IMR-90 (cell line): ENCODE measurements around the gene SREK1IP1. TPM values are rescaled to one million over a fixed set of nuclear protein-coding genes. Genes with fewer than 3 reads are reported as not detected.

Source experiments
- ATAC-seq: fragments of 200-7000 bp; cut with Tn5 transposase; 2 replicates; pipeline ENCODE4 v1.9.1; 2020; ENCODE audit warnings: low read depth, mild to moderate bottlenecking, moderate library complexity
- BruUV-seq: library from RNA; stranded (reverse); fragments of 400-500 nt; replicated peaks from 2 replicates; lab custom pipeline; 2021; lab: Mats Ljungman, UMichigan
- CTCF ChIA-PET: fragments of 300-600 bp; formaldehyde crosslinking; extraction: SDS; loops from one replicate; lab custom pipeline; 2021; ENCODE audit warnings: antibody characterized with exemption; lab: Yijun Ruan, JAX
- POLR2A ChIA-PET: fragments of 300-600 bp; sonication (Branson Sonifier 250); formaldehyde crosslinking; loops from one replicate; lab custom pipeline; 2022; ENCODE audit warnings: antibody characterized with exemption; ENCODE audit not compliant: unreplicated experiment; lab: Charles Lee
- DNase-seq: peaks from one replicate; pipeline ENCODE4 v3.0.0; 2013
- H2AFZ ChIP-seq: replicated peaks from 2 replicates; pipeline ENCODE3; 2013; ENCODE audit warnings: low read length, mild to moderate bottlenecking; ENCODE audit not compliant: poor library complexity
- H2AK5ac ChIP-seq: 2 replicates; pipeline ENCODE4 v1.6.1; 2013; ENCODE audit warnings: low read depth, low read length, inconsistent platforms
- H2AK9ac ChIP-seq: replicated peaks from 2 replicates; pipeline ENCODE3; 2013; ENCODE audit warnings: mild to moderate bottlenecking, low read depth, low read length, moderate library complexity; ENCODE audit not compliant: poor library complexity
- H2BK120ac ChIP-seq: 2 replicates; pipeline ENCODE4 v1.6.1; 2013; ENCODE audit warnings: low read depth, low read length, inconsistent platforms
- H2BK15ac ChIP-seq: 3 replicates; pipeline ENCODE4 v1.6.1; 2013; ENCODE audit warnings: low read depth, low read length, inconsistent platforms
- H2BK20ac ChIP-seq: 2 replicates; pipeline ENCODE4 v1.6.1; 2013; ENCODE audit warnings: low read depth, mild to moderate bottlenecking, inconsistent platforms, low read length, moderate library complexity
- H2BK5ac ChIP-seq: 2 replicates; pipeline ENCODE4 v1.6.1; 2013; ENCODE audit warnings: mild to moderate bottlenecking, low read depth, low read length, inconsistent platforms; ENCODE audit not compliant: poor library complexity, severe bottlenecking
- H3K14ac ChIP-seq: replicated peaks from 2 replicates; pipeline ENCODE4 v1.6.1; 2013; ENCODE audit warnings: low read depth, low read length, inconsistent platforms
- H3K18ac ChIP-seq: 2 replicates; pipeline ENCODE4 v1.6.1; 2013; ENCODE audit warnings: low read depth, low read length, control low read depth
- H3K23ac ChIP-seq: 2 replicates; pipeline ENCODE4 v1.6.1; 2013; ENCODE audit warnings: low read depth, low read length, inconsistent platforms
- H3K27ac ChIP-seq: 2 replicates; pipeline ENCODE4 v1.5.1; 2013; ENCODE audit warnings: mild to moderate bottlenecking, control low read depth, low read length; ENCODE audit not compliant: insufficient read depth
- H3K27me3 ChIP-seq: 2 replicates; pipeline ENCODE4 v1.6.1; 2013; ENCODE audit warnings: low read length; ENCODE audit not compliant: control insufficient read depth, insufficient read depth
- H3K36me3 ChIP-seq: 2 replicates; pipeline ENCODE4 v1.6.1; 2013; ENCODE audit warnings: low read length, mixed read lengths; ENCODE audit not compliant: control insufficient read depth, insufficient read depth
- H3K4ac ChIP-seq: 2 replicates; pipeline ENCODE4 v1.6.1; 2013; ENCODE audit warnings: low read depth, low read length, inconsistent platforms
- H3K4me1 ChIP-seq: 2 replicates; pipeline ENCODE4 v1.6.1; 2013; ENCODE audit warnings: low read length, mixed read lengths; ENCODE audit not compliant: control insufficient read depth, insufficient read depth
- H3K4me2 ChIP-seq: 2 replicates; pipeline ENCODE4 v1.6.1; 2013; ENCODE audit warnings: low read depth, mild to moderate bottlenecking, control low read depth, low read length, moderate library complexity
- H3K4me3 ChIP-seq: 2 replicates; pipeline ENCODE4 v1.5.1; 2013; ENCODE audit warnings: low read depth, mild to moderate bottlenecking, control low read depth, low read length, moderate library complexity; ENCODE audit not compliant: insufficient read depth
- H3K56ac ChIP-seq: 2 replicates; pipeline ENCODE4 v1.6.1; 2013; ENCODE audit warnings: low read length, inconsistent platforms; ENCODE audit not compliant: insufficient read depth; ENCODE audit errors: extremely low read depth
- H3K79me1 ChIP-seq, 2 experiments: 2 replicates each; pipeline ENCODE4 v1.6.1; 2013; ENCODE audit warnings: low read length in 2 of 2, inconsistent platforms in 1 of 2, low read depth in 1 of 2
- H3K9ac ChIP-seq: 2 replicates; pipeline ENCODE4 v1.6.1; 2013; ENCODE audit warnings: low read depth, low read length, control low read depth
- H3K9me1 ChIP-seq: 2 replicates; pipeline ENCODE4 v1.6.1; 2013; ENCODE audit warnings: low read length, inconsistent platforms; ENCODE audit not compliant: insufficient read depth
- H3K9me3 ChIP-seq: 2 replicates; pipeline ENCODE4 v1.6.1; 2013; ENCODE audit warnings: low read length; ENCODE audit not compliant: control insufficient read depth, insufficient read depth
- H4K20me1 ChIP-seq: 2 replicates; pipeline ENCODE4 v1.6.1; 2013; ENCODE audit warnings: low read length, inconsistent platforms; ENCODE audit not compliant: insufficient read depth
- H4K5ac ChIP-seq: 2 replicates; pipeline ENCODE4 v1.6.1; 2013; ENCODE audit warnings: mild to moderate bottlenecking, low read depth, low read length, control low read depth
- H4K8ac ChIP-seq, 2 experiments: 2 replicates each; pipeline ENCODE4 v1.6.1; 2013; ENCODE audit warnings: low read depth in 2 of 2, low read length in 2 of 2, control low read depth in 1 of 2, inconsistent platforms in 1 of 2
- H4K91ac ChIP-seq: 2 replicates; pipeline ENCODE4 v1.6.1; 2013; ENCODE audit warnings: low read depth, low read length, inconsistent platforms; ENCODE audit not compliant: insufficient read depth
- CEBPB ChIP-seq: IDR thresholded peaks from 2 replicates; pipeline ENCODE4 v1.6.1; 2012; ENCODE audit warnings: low read depth, low read length, improper control_type of control experiment
- CHD1 ChIP-seq: IDR thresholded peaks from 2 replicates; pipeline ENCODE4 v1.6.1; 2012; ENCODE audit warnings: low read depth, low read length, improper control_type of control experiment
- ELK1 ChIP-seq: fragments of 150-350 bp; IDR thresholded peaks from 2 replicates; pipeline ENCODE4 v1.6.1; 2016; ENCODE audit warnings: low read depth, mild to moderate bottlenecking, low read length, moderate library complexity, borderline replicate concordance
- MAFK ChIP-seq: IDR thresholded peaks from 2 replicates; pipeline ENCODE4 v1.6.1; 2012; ENCODE audit warnings: low read depth, low read length, improper control_type of control experiment
- MAZ ChIP-seq: IDR thresholded peaks from 2 replicates; pipeline ENCODE4 v1.6.1; 2012; ENCODE audit warnings: low read depth, mild to moderate bottlenecking, low read length, improper control_type of control experiment, moderate library complexity, borderline replicate concordance
- NFE2L2 ChIP-seq: fragments of 150-350 bp; IDR thresholded peaks from 2 replicates; pipeline ENCODE4 v1.6.1; 2016; ENCODE audit warnings: low read depth, mild to moderate bottlenecking, low read length
- POLR2A ChIP-seq: IDR thresholded peaks from 2 replicates; pipeline ENCODE4 v1.6.1; 2012; ENCODE audit warnings: mild to moderate bottlenecking, low read depth, low read length
- RAD21 ChIP-seq: IDR thresholded peaks from 2 replicates; pipeline ENCODE4 v1.6.1; 2012; ENCODE audit warnings: low read length, improper control_type of control experiment
- RFX5 ChIP-seq: IDR thresholded peaks from 2 replicates; pipeline ENCODE4 v1.8.0; 2012; ENCODE audit warnings: low read depth, mild to moderate bottlenecking, low read length, moderate library complexity
- SMC3 ChIP-seq: fragments of 150-350 bp; IDR thresholded peaks from 2 replicates; pipeline ENCODE4 v1.6.1; 2016; ENCODE audit warnings: low read depth, mild to moderate bottlenecking, antibody characterized with exemption, low read length, moderate library complexity
- WGBS, 2 experiments: methylation state at CpG; one replicate each; pipeline versions ENCODE4 v1.1.5 to v1.1.7; 2013; ENCODE audit warnings: missing lambda C conversion rate in 2 of 2; ENCODE audit not compliant: insufficient read length in 1 of 2; ENCODE audit errors: extremely low coverage in 2 of 2; 5-methylcytosine and 5-hydroxymethylcytosine counted together
- dilution Hi-C: fragments of 300-500 bp; cut with HindIII; formaldehyde crosslinking; loops from one replicate; pipeline ENCODE4 v1.14.3; 2018; ENCODE audit warnings: low sequenced_read_pairs; ENCODE audit not compliant: unreplicated experiment
- in situ Hi-C: fragments of 300-500 bp; cut with MboI; formaldehyde crosslinking; loops from 3 replicates; pipeline ENCODE4 v1.14.3; 2019; ENCODE audit warnings: low sequenced_read_pairs, inconsistent platforms, mixed read lengths
- intact Hi-C: fragments of 100-400 bp; cut with micrococcal nuclease; formaldehyde crosslinking; loops from 2 replicates; pipeline ENCODE4 v1.10.0; 2022
- polyA plus RNA-seq, 3 experiments: library from polyadenylated mRNA; depleted of rRNA; stranded (reverse); fragments of >200 nt; gene quantifications; 2 replicates each; pipeline ENCODE4 v1.2.3, GENCODE V29; 2012; ENCODE audit warnings: low replicate concordance in 1 of 3
- total RNA-seq: library from RNA; depleted of rRNA; stranded (reverse); fragments of >200 nt; gene quantifications from 2 replicates; pipeline ENCODE4 v1.2.3, GENCODE V29; 2012

SREK1IP1 gene
- total and polyA plus RNA-seq, 2 of the 4 experiments (the other 2 are of a cell fraction), result 3.3 to 6.5 TPM

- no TSS peak for BruUV-seq
- H4K5ac ChIP-seq, result no peak overlapping the region
- no peak overlapping the region for H3K4me3 ChIP-seq
- no peak overlapping the region for H2BK15ac ChIP-seq
- no peak for TF ChIP-seq RAD21
- no peak for TF ChIP-seq MAZ
- no peak for TF ChIP-seq CHD1
- TF ChIP-seq POLR2A, result no peak
- no peak for TF ChIP-seq SMC3
- TF ChIP-seq RFX5, result no peak
- TF ChIP-seq CEBPB, result no peak
- TF ChIP-seq MAFK, result no peak
- no peak for TF ChIP-seq ELK1
- TF ChIP-seq NFE2L2, result no peak
- intact Hi-C loops (no loop called here), dilution Hi-C loops (no loop called here), in situ Hi-C loops (no loop called here)
- H2AK5ac ChIP-seq, result no peak overlapping the region
- peaks cover 4% of the 10 kb centered on the region for H3K9me1 ChIP-seq
- H2BK5ac ChIP-seq, result no peak overlapping the region
- H4K91ac ChIP-seq, result no peak overlapping the region
- H3K4ac ChIP-seq, result no peak overlapping the region
- no peaks in the 10 kb centered on the region for H3K27me3 ChIP-seq
- no peak overlapping the region for H3K56ac ChIP-seq
- H3K9ac ChIP-seq, result no peak overlapping the region
- ATAC-seq, result no peak
- no peak overlapping the region for H3K4me2 ChIP-seq
- no peak for DNase-seq
- H2BK20ac ChIP-seq, result no peak overlapping the region
- no peaks in the 10 kb centered on the region for H3K9me3 ChIP-seq
- no peak overlapping the region for H3K18ac ChIP-seq
- H2BK120ac ChIP-seq, result no peak overlapping the region
- peaks cover 2% of the 10 kb centered on the region for H3K4me1 ChIP-seq
- H3K79me1 ChIP-seq, result peaks cover 21 to 35% of the 10 kb centered on the region in 2 experiments
- H4K20me1 ChIP-seq, result no peaks in the 10 kb centered on the region; the same call in 1 of the 2 replicates
- 70% methylated on average over 2 of the region's 4 CpGs; no CpG with 5 or more reads in 1 of the 2 experiments for WGBS, 2 experiments
- ChIA-PET POLR2A (no interaction called here), CTCF (interaction anchor here (1.3 kb wide), 1 partner anchor 13 kb away, joined by 4 read pairs; no protein-coding TSS in a partner anchor)
- H4K8ac ChIP-seq, result no peak overlapping the region
- no peak overlapping the region for H2AK9ac ChIP-seq
- H3K27ac ChIP-seq, result no peak overlapping the region
- no peak overlapping the region for H3K14ac ChIP-seq
- H3K23ac ChIP-seq, result no peak overlapping the region
- no peaks in the 10 kb centered on the region for H3K36me3 ChIP-seq
- no peak overlapping the region for H2AFZ ChIP-seq
Measured at GRCh38 chr5:64771736-64772135, 3.2 kb upstream of the SREK1IP1 start.
